Esophagus muscularis mucosa (tissue), 3 donors: ENCODE results near the gene TM9SF3.

ENCODE experiments used
- CTCF ChIP-seq, 3 experiments: fragments of 200-600 bp in 2 of 3; fragments of 450-650 bp in 1 of 3; sonication (generic) in 2 of 3; IDR thresholded peaks; one replicate each; pipeline ENCODE4 v1.5.1; 2017 to 2019; ENCODE audit warnings: antibody characterized with exemption in 3 of 3, mild to moderate bottlenecking in 2 of 3, moderate library complexity in 1 of 3
- POLR2A ChIP-seq: fragments of 450-650 bp; IDR thresholded peaks from one replicate; pipeline ENCODE4 v1.6.1; 2017; ENCODE audit warnings: antibody characterized with exemption, moderate library complexity, mild to moderate bottlenecking, low read depth
- POLR2AphosphoS5 ChIP-seq, 2 donors: sonication (generic); formaldehyde crosslinking; IDR thresholded peaks; one replicate each; pipeline ENCODE4 v1.6.1; 2017; ENCODE audit warnings: antibody characterized with exemption in 2 of 2

- TF ChIP-seq POLR2AphosphoS5 (IDR thresholded peaks at IDR 0.05) (no peak), CTCF (IDR thresholded peaks at IDR 0.05) (no peak), POLR2A (no peak)
Observed at GRCh38 chr10:96517284-96517683, 69.5 kb downstream of the TM9SF3 start.
